DMS53 treated with DMSO at 0.1 percent for 48 hours (cell line): ENCODE measurements around the gene VPS11.
A peak's percentile ranks its signal among the peaks of the same experiment; 100 is the strongest.
"Not testable (repeated sequence)": the region's sequence is repeated elsewhere in the genome, so short reads cannot be mapped to it uniquely, and the experiment has no call there.

Experiments used
- DNase-seq: peaks from one replicate; lab custom pipeline; 2025; ENCODE audit not compliant: unreplicated experiment; lab: John Stamatoyannopoulos, UW

The VPS11 gene

GRCh38 chr11:119034813-119035212 lies 32.8 kb upstream of the VPS11 start:
- DNase-seq = no peak

- DNase-seq = no peak
Observed at GRCh38 chr11:119038884-119039283, 28.7 kb upstream of the VPS11 start.

GRCh38 chr11:119039471-119039870 lies 28.1 kb upstream of the VPS11 start:
- DNase-seq = not testable (repeated sequence)

- peak; percentile 90 for DNase-seq
Observed at GRCh38 chr11:119041821-119042514, 25.6 kb upstream of the VPS11 start.

GRCh38 chr11:119042927-119043326 lies 24.7 kb upstream of the VPS11 start:
- DNase-seq = no peak

- no peak for DNase-seq
Observed at GRCh38 chr11:119044708-119045107, 22.9 kb upstream of the VPS11 start.

- DNase-seq = no peak
Observed at GRCh38 chr11:119046489-119046888, 21.1 kb upstream of the VPS11 start.

GRCh38 chr11:119047205-119047604 lies 20.4 kb upstream of the VPS11 start:
- no peak for DNase-seq

- DNase-seq = no peak
Observed at GRCh38 chr11:119048644-119049043, 19.0 kb upstream of the VPS11 start.

GRCh38 chr11:119049081-119049480 lies 18.5 kb upstream of the VPS11 start:
- DNase-seq = no peak

- no peak for DNase-seq
Observed at GRCh38 chr11:119051440-119052162, 16.0 kb upstream of the VPS11 start.

GRCh38 chr11:119052163-119052814 lies 15.3 kb upstream of the VPS11 start:
- no peak for DNase-seq

- DNase-seq = no peak
Observed at GRCh38 chr11:119054418-119054817, 13.2 kb upstream of the VPS11 start.

- DNase-seq = no peak
Observed at GRCh38 chr11:119055901-119056300, 11.7 kb upstream of the VPS11 start.

- DNase-seq = no peak
Observed at GRCh38 chr11:119056421-119056999, 11.1 kb upstream of the VPS11 start.

- peak; percentile 91 for DNase-seq
Observed at GRCh38 chr11:119057000-119057769, 10.4 kb upstream of the VPS11 start, which contains the start of gene HYOU1. TSS of gene HYOU1 (minus strand) at chr11:119057205. CDS start at chr11:119056160, 1,045 bp downstream.

- not testable (repeated sequence) for DNase-seq
Observed at GRCh38 chr11:119059128-119059527, 8.5 kb upstream of the VPS11 start.

GRCh38 chr11:119061256-119061655 lies 6.4 kb upstream of the VPS11 start:
- no peak for DNase-seq

- no peak for DNase-seq
Observed at GRCh38 chr11:119062779-119063178, 4.8 kb upstream of the VPS11 start.

GRCh38 chr11:119065369-119065768 lies 2.2 kb upstream of the VPS11 start:
- peak; percentile 19 for DNase-seq

- DNase-seq = no peak
Observed at GRCh38 chr11:119077839-119078238, 10.2 kb downstream of the VPS11 start.
